Activated CD8-positive, alpha-beta T cell treated with anti-CD3 and anti-CD28 coated beads for 36 hours (primary cell): ENCODE data around the gene CFAP58. TPM values are rescaled to one million over a fixed set of nuclear protein-coding genes. Genes with fewer than 3 reads are reported as not detected.

Source experiments
- ATAC-seq: fragments of 200-7000 bp; cut with Tn5 transposase; one replicate; pipeline ENCODE4 v1.10.0; 2021; ENCODE audit warnings: mild to moderate bottlenecking, moderate library complexity
- CTCF ChIA-PET: fragments of 350-600 bp; sonication (Branson Sonifier 250); formaldehyde crosslinking; loops from one replicate; lab custom pipeline; 2021; ENCODE audit warnings: antibody characterized with exemption; lab: Charles Lee
- POLR2A ChIA-PET: fragments of 350-600 bp; sonication (Branson Sonifier 250); formaldehyde crosslinking; loops from one replicate; lab custom pipeline; 2021; ENCODE audit warnings: antibody characterized with exemption; lab: Charles Lee
- DNase-seq: peaks from one replicate; pipeline ENCODE4 v3.0.0-alpha.2; 2020
- H3K27ac Mint-ChIP-seq: one replicate; pipeline ENCODE4 v1.8.0; 2021; ENCODE audit warnings: mild to moderate bottlenecking, mixed read lengths
- H3K27me3 Mint-ChIP-seq: one replicate; pipeline ENCODE4 v1.8.0; 2021; ENCODE audit warnings: mixed read lengths
- H3K36me3 Mint-ChIP-seq: one replicate; pipeline ENCODE4 v1.8.0; 2021; ENCODE audit warnings: low read depth, mixed read lengths
- H3K4me1 Mint-ChIP-seq: one replicate; pipeline ENCODE4 v1.8.0; 2021; ENCODE audit warnings: low read depth, mixed read lengths
- H3K4me3 Mint-ChIP-seq: one replicate; pipeline ENCODE4 v1.8.0; 2021; ENCODE audit warnings: mild to moderate bottlenecking, moderate library complexity, mixed read lengths
- H3K9me3 Mint-ChIP-seq: one replicate; pipeline ENCODE4 v1.8.0; 2021; ENCODE audit warnings: mixed read lengths
- intact Hi-C: fragments of 100-400 bp; cut with micrococcal nuclease; formaldehyde crosslinking; loops from one replicate; pipeline ENCODE4 v1.10.0; 2022
- total RNA-seq, 2 experiments: library from RNA; stranded (reverse); gene quantifications; one replicate each; pipeline ENCODE4 v1.2.3, GENCODE V29; 2021
- TF ChIP-seq, protein P1 (sequence below): fragments of 200-600 bp; IDR thresholded peaks from one replicate; pipeline ENCODE4 v1.8.0; 2022; ENCODE audit warnings: antibody characterized with exemption, mild to moderate bottlenecking

CFAP58 gene
- total RNA-seq, 2 experiments from 2014 or later = 0.27 to 0.38 TPM

DNA sequence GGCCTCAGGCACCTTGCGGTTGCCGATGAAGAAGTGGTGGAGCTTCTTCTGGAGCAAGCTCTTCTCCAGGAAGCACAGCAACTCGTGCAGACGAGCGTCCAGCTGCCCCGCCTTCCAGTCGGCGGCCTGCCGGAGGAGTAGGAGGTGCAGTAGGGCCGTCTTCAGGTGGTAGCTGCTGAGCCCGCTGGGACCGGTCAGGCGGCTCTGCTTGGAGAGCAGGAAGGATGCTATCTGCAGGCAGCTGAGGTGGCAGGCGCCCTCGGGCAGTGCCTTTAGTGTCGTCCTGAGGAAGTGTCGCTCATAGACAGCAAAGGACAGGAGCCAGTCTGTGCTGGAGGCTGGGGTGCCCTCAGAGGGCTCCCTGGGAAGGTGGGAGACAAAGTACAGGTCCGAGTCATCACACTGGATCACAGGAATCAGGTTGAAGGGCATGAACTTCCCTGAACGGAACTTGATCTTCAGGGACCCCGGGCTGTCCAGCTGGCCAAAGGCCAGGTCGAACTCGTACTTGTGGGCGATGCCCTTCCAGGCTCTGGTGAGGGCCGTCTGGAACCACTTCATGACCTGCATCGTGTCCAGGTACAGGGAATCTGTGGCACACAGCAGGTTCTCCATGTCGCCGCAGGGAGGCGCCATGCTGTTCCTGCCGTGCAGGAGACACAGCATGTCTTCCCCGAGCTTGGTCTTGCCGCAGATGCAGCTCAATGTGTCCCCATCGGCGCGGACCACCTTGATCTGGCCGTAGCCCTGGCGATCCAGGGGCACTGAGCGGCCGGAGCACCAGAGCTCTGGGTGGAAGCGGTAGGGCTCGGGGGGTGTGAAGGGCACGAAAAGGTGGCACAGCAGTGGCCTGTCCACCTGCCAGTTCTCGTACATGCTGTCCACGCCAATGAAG, 38.8 kb upstream of the CFAP58 start:
- intact Hi-C loops = no loop called here
- Mint-ChIP-seq H3K4me1 (peaks cover 37% of the 10 kb centered on the region), H3K4me3 (no peak overlapping the region), H3K27me3 (no peaks in the 10 kb centered on the region), H3K9me3 (no peaks in the 10 kb centered on the region), H3K36me3 (peaks cover 39% of the 10 kb centered on the region), H3K27ac (no peak overlapping the region)
- ChIA-PET CTCF (interaction anchor here (1.1 to 1.5 kb wide), 4 partner anchors 9 to 40 kb away, joined by 3 to 6 read pairs (median 4); no protein-coding TSS in a partner anchor), POLR2A (interaction anchor here (4.0 kb wide), 1 partner anchor 7 kb away, joined by 21 read pairs; no protein-coding TSS in a partner anchor)
- no peak for ATAC-seq
- DNase-seq = no peak
- TF ChIP-seq, protein P1, sequence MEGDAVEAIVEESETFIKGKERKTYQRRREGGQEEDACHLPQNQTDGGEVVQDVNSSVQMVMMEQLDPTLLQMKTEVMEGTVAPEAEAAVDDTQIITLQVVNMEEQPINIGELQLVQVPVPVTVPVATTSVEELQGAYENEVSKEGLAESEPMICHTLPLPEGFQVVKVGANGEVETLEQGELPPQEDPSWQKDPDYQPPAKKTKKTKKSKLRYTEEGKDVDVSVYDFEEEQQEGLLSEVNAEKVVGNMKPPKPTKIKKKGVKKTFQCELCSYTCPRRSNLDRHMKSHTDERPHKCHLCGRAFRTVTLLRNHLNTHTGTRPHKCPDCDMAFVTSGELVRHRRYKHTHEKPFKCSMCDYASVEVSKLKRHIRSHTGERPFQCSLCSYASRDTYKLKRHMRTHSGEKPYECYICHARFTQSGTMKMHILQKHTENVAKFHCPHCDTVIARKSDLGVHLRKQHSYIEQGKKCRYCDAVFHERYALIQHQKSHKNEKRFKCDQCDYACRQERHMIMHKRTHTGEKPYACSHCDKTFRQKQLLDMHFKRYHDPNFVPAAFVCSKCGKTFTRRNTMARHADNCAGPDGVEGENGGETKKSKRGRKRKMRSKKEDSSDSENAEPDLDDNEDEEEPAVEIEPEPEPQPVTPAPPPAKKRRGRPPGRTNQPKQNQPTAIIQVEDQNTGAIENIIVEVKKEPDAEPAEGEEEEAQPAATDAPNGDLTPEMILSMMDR = no peak

DNA sequence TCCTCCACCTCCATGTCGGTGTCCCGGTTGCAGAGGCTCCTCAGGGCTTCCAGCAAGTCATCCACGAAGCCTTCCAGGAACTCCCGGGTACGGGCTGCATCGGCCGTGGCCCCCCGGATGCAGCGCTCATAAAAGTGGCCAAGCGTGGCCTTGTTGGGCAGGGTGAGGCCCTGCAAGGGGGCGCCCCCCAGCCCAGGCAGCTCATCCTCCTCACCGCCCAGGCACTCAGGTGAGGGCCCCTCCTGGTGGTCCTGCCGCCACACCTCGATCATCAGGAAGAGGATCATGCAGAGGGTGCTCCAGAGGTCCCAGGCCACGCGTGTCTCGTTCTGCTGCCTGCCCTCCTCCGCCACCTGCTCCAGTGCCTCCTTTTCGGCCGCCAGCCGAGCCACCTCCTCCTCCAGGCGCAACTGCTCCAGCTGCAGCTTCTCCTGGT, 38.1 kb upstream of the CFAP58 start:
- peaks cover 34% of the 10 kb centered on the region for H3K36me3 Mint-ChIP-seq
- POLR2A ChIA-PET = no interaction called here
- no peaks in the 10 kb centered on the region for H3K27me3 Mint-ChIP-seq

DNA sequence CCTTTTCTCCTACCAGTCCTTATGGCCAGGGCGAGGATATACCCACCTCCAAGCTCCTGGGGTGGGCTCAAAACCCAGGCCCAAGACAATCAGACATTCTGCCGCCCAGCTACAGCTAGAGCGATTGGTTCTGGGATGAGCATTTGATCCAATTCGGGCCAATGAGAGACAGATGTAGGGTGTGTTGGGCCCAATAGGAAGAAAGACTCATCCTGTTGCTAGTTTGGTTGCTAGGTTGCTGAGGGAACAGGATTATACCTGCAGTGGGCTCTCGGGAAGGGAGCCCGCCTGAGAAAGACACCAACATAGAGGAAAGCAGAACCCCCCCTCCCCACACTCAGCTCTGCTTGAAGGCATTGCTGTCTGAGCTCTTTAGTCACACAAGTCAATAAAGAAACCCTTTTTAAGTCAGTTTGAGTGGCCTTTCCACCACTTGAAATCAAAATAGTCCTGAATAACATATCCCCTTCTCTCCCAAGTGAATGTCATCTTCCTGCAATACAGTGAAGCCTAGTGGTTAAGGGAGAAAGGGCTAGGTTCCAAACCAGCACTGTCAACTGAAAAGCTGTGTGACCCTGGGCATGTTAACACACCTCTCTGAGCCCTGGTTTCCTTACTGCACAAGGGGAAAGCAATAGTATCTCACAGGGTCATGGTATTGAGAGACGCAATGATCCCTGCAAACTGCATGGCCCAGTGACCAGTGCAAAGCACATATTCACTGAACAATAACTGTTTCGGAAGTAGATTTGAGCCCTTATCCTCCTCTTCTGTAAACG, 37.1 kb upstream of the CFAP58 start:
- H3K4me3 Mint-ChIP-seq = no peak overlapping the region
- ChIA-PET POLR2A (no interaction called here), CTCF (interaction anchor here (1.0 to 1.5 kb wide), 5 partner anchors 8 to 42 kb away, joined by 3 to 10 read pairs (median 4); no protein-coding TSS in a partner anchor)
- H3K27me3 Mint-ChIP-seq = no peaks in the 10 kb centered on the region
- H3K36me3 Mint-ChIP-seq = peaks cover 24% of the 10 kb centered on the region
- H3K27ac Mint-ChIP-seq = no peak overlapping the region
- H3K9me3 Mint-ChIP-seq = no peaks in the 10 kb centered on the region
- intact Hi-C loops = no loop called here
- H3K4me1 Mint-ChIP-seq = peaks cover 37% of the 10 kb centered on the region
- TF ChIP-seq, protein P1 = no peak
- DNase-seq (no peak), ATAC-seq (no peak)

More for the DNA sequence above, 38.1 kb upstream of the CFAP58 start:
- H3K4me3 Mint-ChIP-seq = no peak overlapping the region
- CTCF ChIA-PET = interaction anchor here (1.1 to 1.5 kb wide), 4 partner anchors 9 to 41 kb away, joined by 3 to 10 read pairs (median 4); no protein-coding TSS in a partner anchor
- H3K4me1 Mint-ChIP-seq = peaks cover 36% of the 10 kb centered on the region
- no peak overlapping the region for H3K27ac Mint-ChIP-seq
- no peak for DNase-seq
- no peak for ATAC-seq
- TF ChIP-seq, protein P1 = no peak
- intact Hi-C loops = no loop called here
- no peaks in the 10 kb centered on the region for H3K9me3 Mint-ChIP-seq

DNA sequence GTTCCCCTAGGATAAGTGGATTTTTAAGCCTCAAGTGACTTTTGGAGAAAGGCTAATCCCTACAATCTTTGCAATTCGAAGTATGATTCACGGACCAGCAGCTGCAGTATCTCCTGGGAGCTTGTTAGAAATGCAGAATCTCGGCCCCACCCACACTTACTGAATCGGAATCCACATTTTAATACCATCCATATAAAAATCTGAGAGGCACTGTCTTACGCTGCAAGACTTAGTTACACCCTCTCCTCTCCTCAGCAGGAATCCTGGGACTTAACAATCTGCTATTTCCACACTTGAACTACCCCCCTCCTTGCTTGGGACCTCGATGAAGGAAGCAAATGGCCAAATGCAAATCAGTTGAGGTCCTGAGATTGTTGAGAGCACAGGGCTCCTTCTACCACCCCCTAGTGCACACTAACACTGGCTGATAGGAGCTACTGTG, 36.3 kb upstream of the CFAP58 start:
- Mint-ChIP-seq H3K36me3 (peaks cover 22% of the 10 kb centered on the region), H3K4me3 (no peak overlapping the region), H3K27ac (no peak overlapping the region), H3K4me1 (peaks cover 45% of the 10 kb centered on the region), H3K27me3 (no peaks in the 10 kb centered on the region), H3K9me3 (no peaks in the 10 kb centered on the region)
- ATAC-seq (no peak), DNase-seq (no peak)
- POLR2A ChIA-PET = no interaction called here
- CTCF ChIA-PET = interaction anchor here (1.5 kb wide), 1 partner anchor 43 kb away, joined by 4 read pairs; no protein-coding TSS in a partner anchor
- TF ChIP-seq, protein P1 = no peak
- intact Hi-C loops = no loop called here
